HEK293 (cell line): ENCODE measurements around the gene SCN4B.

Experiments used
- CTCF ChIA-PET: fragments of 350-600 bp; formaldehyde crosslinking; extraction: SDS; loops from one replicate; lab custom pipeline; 2021; ENCODE audit warnings: antibody characterized with exemption; lab: Yijun Ruan, JAX
- POLR2A ChIA-PET: fragments of 300-600 bp; formaldehyde crosslinking; extraction: SDS; loops from one replicate; lab custom pipeline; 2020; ENCODE audit warnings: antibody characterized with exemption, inconsistent platforms; lab: Yijun Ruan, JAX
- H3K27ac ChIP-seq: fragments of 200-500 bp; sonication (Bioruptor generic); 2 replicates; pipeline ENCODE4 v1.5.1; 2014; ENCODE audit warnings: low read depth, low read length, control low read depth, inconsistent platforms; ENCODE audit errors: extremely low read depth
- H3K36me3 ChIP-seq, 2 experiments: fragments of 200-500 bp in 1 of 2; sonication (Bioruptor generic) in 1 of 2; 1 replicate in 1 of 2; 2 replicates in 1 of 2; pipeline ENCODE4 v1.5.1; 2014 to 2017; ENCODE audit warnings: inconsistent platforms in 2 of 2, low read length in 2 of 2; ENCODE audit not compliant: control insufficient read depth in 2 of 2, insufficient read depth in 1 of 2
- H3K4me1 ChIP-seq: fragments of 200-500 bp; sonication (Bioruptor generic); 2 replicates; pipeline ENCODE4 v1.5.1; 2014; ENCODE audit warnings: mild to moderate bottlenecking, low read length, inconsistent platforms; ENCODE audit not compliant: control insufficient read depth, insufficient read depth
- H3K4me3 ChIP-seq: 2 replicates; pipeline ENCODE4 v1.5.1; 2011; ENCODE audit warnings: low read depth, mild to moderate bottlenecking, control low read depth, low read length, moderate library complexity
- H3K9me3 ChIP-seq: fragments of 200-500 bp; sonication (Bioruptor generic); 2 replicates; pipeline ENCODE4 v1.5.1; 2014; ENCODE audit warnings: low read depth, low read length, inconsistent platforms; ENCODE audit not compliant: control insufficient read depth, insufficient read depth
- ATF2 ChIP-seq: fragments of 450-650 bp; formaldehyde crosslinking; IDR thresholded peaks from 2 replicates; pipeline ENCODE4 v1.5.1; 2016; ENCODE audit warnings: missing biosample characterization, missing genetic modification characterization, low read depth
- KLF1 ChIP-seq: fragments of 450-650 bp; formaldehyde crosslinking; IDR thresholded peaks from 2 replicates; pipeline ENCODE4 v1.5.1; 2016; ENCODE audit warnings: missing biosample characterization, missing genetic modification characterization
- KLF17 ChIP-seq: fragments of 450-650 bp; formaldehyde crosslinking; IDR thresholded peaks from 2 replicates; pipeline ENCODE4 v1.5.1; 2016; ENCODE audit warnings: missing biosample characterization, missing genetic modification characterization
- PRDM10 ChIP-seq: fragments of 450-650 bp; formaldehyde crosslinking; IDR thresholded peaks from 2 replicates; pipeline ENCODE4 v1.5.1; 2016; ENCODE audit warnings: missing biosample characterization, missing genetic modification characterization
- ZBTB20 ChIP-seq: fragments of 450-650 bp; formaldehyde crosslinking; IDR thresholded peaks from 2 replicates; pipeline ENCODE4 v1.5.1; 2016; ENCODE audit warnings: missing biosample characterization, missing genetic modification characterization
- ZNF10 ChIP-seq: fragments of 450-650 bp; formaldehyde crosslinking; IDR thresholded peaks from 2 replicates; pipeline ENCODE4 v1.5.1; 2017; ENCODE audit warnings: missing biosample characterization, missing genetic modification characterization
- ZNF19 ChIP-seq: fragments of 450-650 bp; formaldehyde crosslinking; IDR thresholded peaks from 2 replicates; pipeline ENCODE4; 2016; ENCODE audit warnings: missing biosample characterization, missing genetic modification characterization, low read depth
- ZNF335 ChIP-seq: fragments of 450-650 bp; formaldehyde crosslinking; conservative IDR thresholded peaks from 2 replicates; pipeline ENCODE4 v1.5.1; 2016; ENCODE audit warnings: missing biosample characterization, missing genetic modification characterization
- ZNF398 ChIP-seq: fragments of 450-650 bp; formaldehyde crosslinking; IDR thresholded peaks from 2 replicates; pipeline ENCODE4 v1.5.1; 2017; ENCODE audit warnings: missing biosample characterization, missing genetic modification characterization

SCN4B gene

GRCh38 chr11:118129471-118130172 lies 23.0 kb downstream of the SCN4B start:
- Histone ChIP-seq H3K4me3 (no peak overlapping the region), H3K36me3 (no peaks in the 10 kb centered on the region), H3K27ac (no peak overlapping the region), H3K4me1 (peaks cover 5% of the 10 kb centered on the region; the same call in 1 of the 2 replicates), H3K9me3 (no peaks in the 10 kb centered on the region)
- ChIA-PET POLR2A (interaction anchor here (1.4 kb wide), 1 partner anchor 12 kb away, joined by 3 read pairs; no protein-coding TSS in a partner anchor), CTCF (interaction anchor here (1.0 to 1.2 kb wide), 3 partner anchors 16 to 77 kb away, joined by 3 to 4 read pairs (median 3); no protein-coding TSS in a partner anchor)
- TF ChIP-seq ZNF335 (tag by site-specific recombination) (0 out of 2 replicates have a peak, but pooled peaks have one; percentile 24), PRDM10 (tag by site-specific recombination) (peak; percentile 50), KLF17 (tag by site-specific recombination) (peak; percentile 12; the same call in 1 of the 2 replicates), KLF1 (tag by site-specific recombination) (peak; percentile 51), ATF2 (peak; percentile 87), ZNF10 (tag by site-specific recombination) (no peak)

GRCh38 chr11:118128721-118129470 lies 23.7 kb downstream of the SCN4B start:
- Histone ChIP-seq H3K27ac (no peak overlapping the region), H3K4me3 (no peak overlapping the region), H3K36me3 (no peaks in the 10 kb centered on the region), H3K4me1 (peaks cover 5% of the 10 kb centered on the region; the same call in 1 of the 2 replicates), H3K9me3 (no peaks in the 10 kb centered on the region)
- CTCF ChIA-PET, result interaction anchor here (1.0 to 1.2 kb wide), 3 partner anchors 17 to 76 kb away, joined by 3 to 4 read pairs (median 3); no protein-coding TSS in a partner anchor
- POLR2A ChIA-PET, result interaction anchor here (1.4 kb wide), 1 partner anchor 13 kb away, joined by 3 read pairs; no protein-coding TSS in a partner anchor
- TF ChIP-seq ZNF19 (tag by site-specific recombination), result no peak
- TF ChIP-seq ZBTB20 (tag by site-specific recombination), result 0 out of 2 replicates have a peak, but pooled peaks have one; percentile 20
- 0 out of 2 replicates have a peak, but pooled peaks have one; percentile 9 for TF ChIP-seq ZNF398 (tag by site-specific recombination)
- 0 out of 2 replicates have a peak, but pooled peaks have one; percentile 3 for TF ChIP-seq ZNF335 (tag by site-specific recombination)
